G401 (cell line): ENCODE measurements around the gene CANX. TPM values are rescaled to one million over a fixed set of nuclear protein-coding genes. Genes with fewer than 3 reads are reported as not detected.
"Not testable (repeated sequence)": the region's sequence is repeated elsewhere in the genome, so short reads cannot be mapped to it uniquely, and the experiment has no call there.

Experiments used
- DNase-seq: peaks from one replicate; pipeline ENCODE4 v3.0.0-alpha.2; 2015; ENCODE audit warnings: low spot score
- in situ Hi-C: cut with HindIII; loops from 2 replicates; pipeline ENCODE4 v1.10.0; 2016; ENCODE audit warnings: low sequenced_read_pairs, mixed read lengths
- total RNA-seq: library from RNA; depleted of rRNA; stranded (reverse); fragments of >200 nt; shearing (Covaris generic); gene quantifications from 2 replicates; pipeline ENCODE4 v1.2.3, GENCODE V29; 2014

CANX gene
- total RNA-seq, 1 experiment from 2014 or later, result 477 TPM

DNA sequence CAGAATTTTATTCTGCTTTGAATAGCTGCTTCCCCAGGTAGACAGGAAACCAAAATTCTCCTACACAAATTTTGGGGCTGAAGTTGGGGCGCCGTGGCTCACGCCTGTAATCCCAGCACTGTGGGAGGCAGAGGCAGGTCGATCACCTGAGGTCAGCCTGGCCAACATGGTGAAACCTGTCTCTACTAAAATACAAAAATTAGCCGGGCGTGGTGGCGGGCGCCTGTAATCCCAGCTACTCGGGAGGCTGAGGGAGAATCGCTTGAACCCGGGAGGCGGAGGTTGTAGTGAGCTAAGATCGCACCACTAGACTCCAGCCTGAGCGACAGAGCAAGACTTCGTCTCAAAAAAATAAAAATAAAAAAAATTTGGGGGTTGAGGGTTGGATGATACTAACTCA is 1.2 kb upstream of the CANX start:
- in situ Hi-C loops, DNase-seq: not testable (repeated sequence)

DNA sequence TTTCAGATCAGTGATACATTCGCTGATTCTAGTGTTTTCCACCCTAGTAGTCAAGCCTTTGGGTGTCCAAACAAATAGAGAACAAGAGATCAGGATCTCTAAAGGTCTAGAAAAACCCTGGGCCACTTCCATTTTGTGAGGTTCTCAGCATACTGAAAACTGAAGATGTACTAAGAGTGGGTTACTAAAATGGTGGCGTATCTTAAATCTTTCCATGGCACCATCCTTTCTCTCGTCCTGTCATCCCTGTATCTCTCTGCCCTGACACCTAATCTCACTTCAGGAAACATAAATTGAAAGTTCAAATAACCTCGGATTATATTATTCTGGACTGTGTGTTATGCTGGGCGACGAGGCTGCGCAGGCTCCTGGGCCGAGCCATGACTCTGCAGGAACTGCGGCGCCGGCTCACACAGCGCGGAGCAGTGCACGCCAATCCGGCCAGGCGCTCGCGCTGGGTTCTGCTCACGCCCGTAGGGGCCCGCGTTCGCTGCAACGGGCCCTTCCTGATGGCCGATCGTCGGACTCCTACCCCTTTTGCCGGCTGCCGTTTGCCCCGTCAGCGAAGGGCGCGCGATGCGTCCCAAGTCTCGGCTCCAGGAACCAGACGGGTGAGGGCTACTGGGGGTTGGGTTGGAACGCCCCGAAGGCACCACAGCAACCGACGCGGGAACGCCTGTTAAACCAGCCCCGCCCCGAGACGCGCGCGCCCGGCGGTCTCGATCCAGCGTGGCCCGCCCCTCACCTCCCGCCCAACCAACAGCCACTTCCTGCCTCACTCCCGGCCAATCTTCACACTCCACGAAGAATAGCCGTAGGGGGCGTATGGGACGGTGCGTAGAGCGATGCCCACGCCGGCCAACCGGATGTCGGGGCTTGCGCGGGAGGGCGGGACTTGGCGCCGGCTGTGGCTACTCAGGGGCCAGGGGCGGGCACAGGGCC is 503 bp upstream of the CANX start:
- in situ Hi-C loops, result no loop called here
- peak; percentile 99 for DNase-seq

GRCh38 chr5:179699616-179700237 is 960 bp downstream of the CANX start:
- in situ Hi-C loops, result no loop called here
- no peak for DNase-seq

DNA sequence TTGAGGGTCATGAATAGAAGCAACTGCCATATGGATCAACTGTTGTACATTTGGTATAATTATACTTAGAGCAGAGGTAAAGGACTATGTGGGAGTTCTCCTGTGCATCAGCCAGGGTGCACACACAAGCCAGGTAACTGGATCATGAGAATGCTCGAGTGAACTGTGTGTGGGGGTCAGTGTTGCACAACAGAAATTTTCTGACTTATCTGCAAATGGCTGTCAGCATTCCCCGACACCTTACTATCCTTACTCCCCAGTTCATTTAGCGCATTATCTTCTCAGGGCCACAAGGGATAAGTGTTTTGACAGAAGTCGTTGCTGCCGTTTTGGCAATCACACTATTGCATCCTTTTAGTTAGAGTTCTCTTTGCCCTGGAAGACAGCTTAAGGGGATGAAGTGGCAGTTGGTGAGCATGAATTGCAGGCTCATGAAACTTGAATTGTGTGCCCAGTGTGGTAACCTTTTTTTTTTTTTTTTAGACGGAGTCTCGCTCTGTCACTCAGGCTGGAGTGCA is 1.7 kb downstream of the CANX start:
- in situ Hi-C loops, result no loop called here
- no peak for DNase-seq

DNA sequence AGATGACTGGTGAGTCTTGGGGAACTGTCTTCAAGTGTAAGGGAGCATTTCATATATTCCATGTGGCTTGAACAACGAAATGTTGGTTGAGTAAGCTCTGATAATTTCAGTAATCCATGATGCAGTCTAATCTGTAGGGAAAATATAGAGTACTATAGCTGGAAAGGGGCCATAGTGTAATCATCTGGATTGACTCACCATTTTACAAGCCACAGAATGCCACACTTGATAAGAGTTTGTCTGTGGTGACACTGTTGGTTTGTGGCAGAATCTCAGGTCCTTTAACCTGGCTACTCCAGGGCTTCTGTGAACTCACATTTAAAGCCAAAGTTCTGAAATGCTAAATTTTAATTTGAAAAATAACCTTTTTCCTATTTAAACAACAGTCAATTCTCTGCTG is 17.5 kb downstream of the CANX start:
- in situ Hi-C loops, result no loop called here

DNA sequence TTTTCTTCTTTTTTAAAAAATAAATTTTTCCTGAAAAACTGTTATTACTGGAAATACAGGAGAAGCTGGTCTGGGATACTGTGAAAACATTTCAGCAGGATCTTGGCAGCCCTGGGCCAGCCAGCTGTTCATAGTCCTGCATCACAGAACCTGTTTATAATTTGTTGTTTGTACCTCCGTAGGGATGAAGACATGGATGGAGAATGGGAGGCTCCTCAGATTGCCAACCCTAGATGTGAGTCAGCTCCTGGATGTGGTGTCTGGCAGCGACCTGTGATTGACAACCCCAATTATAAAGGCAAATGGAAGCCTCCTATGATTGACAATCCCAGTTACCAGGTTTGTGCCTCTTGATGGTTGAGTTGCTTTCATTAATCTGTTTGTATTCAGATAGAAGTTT is 21.5 kb downstream of the CANX start:
- DNase-seq, result no peak
- in situ Hi-C loops, result no loop called here

More for the DNA sequence above, 17.5 kb downstream of the CANX start:
- DNase-seq, result no peak

- DNase-seq, result no peak
- in situ Hi-C loops, result no loop called here
Observed at GRCh38 chr5:179724163-179724562, 25.4 kb downstream of the CANX start.

DNA sequence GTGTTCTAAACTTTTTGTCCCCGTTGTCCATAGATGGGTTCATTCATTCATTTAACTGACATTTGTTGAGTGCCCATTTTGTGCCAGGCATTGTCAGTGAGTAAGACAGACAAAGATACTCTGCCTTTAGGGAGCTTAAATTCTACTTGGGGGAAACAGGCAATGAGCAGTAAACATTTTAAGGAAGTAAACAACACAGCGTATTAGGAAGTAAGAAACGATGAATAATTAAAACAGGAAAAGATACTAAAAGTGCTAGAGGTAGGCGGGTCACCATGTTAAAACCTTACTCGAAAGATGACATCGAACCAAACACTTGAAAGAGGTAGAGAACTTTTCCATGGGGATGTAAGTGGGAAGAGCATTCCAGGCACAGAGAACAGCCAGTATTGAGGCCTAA is 28.3 kb downstream of the CANX start:
- DNase-seq, result no peak
- in situ Hi-C loops, result no loop called here

GRCh38 chr5:179729303-179729702 is 30.5 kb downstream of the CANX start:
- no peak for DNase-seq
- in situ Hi-C loops, result no loop called here

GRCh38 chr5:179729727-179730126 is 31.0 kb downstream of the CANX start:
- DNase-seq, result no peak
- in situ Hi-C loops, result no loop called here

DNA sequence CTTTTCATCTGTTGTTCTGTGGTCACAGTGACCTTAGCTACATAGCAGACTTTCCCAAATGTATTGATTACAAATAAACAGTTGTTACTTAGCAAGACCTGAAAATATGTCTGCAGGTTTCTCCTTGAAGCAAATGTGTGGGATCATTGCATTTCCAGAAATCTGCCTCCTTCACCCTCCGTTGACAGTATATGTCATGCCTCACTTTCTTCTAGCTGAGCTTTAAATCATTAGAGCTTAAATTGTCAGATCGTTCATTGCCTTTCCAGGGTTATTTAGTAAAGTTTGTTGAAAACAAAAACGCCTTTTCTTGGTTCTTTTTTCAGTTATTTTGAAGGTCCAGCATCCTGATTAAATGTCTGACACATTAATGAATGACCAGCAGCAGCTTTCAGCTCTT is 31.6 kb downstream of the CANX start:
- in situ Hi-C loops, result no loop called here
- DNase-seq, result no peak

DNA sequence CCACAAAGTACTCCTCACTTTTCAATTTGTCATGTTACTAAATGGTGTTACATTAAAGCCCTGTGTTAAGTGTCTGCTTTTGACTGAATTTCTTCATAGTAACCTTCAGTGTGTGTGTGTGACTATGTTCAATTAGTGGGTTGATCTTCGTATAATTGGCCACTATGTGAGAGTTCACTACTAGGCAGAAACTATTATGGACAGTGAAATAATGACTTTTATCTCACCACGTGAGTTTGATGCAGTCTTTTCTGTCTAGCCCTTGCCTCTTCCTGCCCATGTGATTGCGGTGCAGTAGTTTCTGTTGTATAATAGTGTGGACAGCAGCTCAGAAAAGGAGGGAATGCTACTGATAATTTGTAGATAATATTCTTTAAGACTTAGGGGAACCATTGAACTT is 32.1 kb downstream of the CANX start:
- in situ Hi-C loops, result no loop called here
- no peak for DNase-seq

DNA sequence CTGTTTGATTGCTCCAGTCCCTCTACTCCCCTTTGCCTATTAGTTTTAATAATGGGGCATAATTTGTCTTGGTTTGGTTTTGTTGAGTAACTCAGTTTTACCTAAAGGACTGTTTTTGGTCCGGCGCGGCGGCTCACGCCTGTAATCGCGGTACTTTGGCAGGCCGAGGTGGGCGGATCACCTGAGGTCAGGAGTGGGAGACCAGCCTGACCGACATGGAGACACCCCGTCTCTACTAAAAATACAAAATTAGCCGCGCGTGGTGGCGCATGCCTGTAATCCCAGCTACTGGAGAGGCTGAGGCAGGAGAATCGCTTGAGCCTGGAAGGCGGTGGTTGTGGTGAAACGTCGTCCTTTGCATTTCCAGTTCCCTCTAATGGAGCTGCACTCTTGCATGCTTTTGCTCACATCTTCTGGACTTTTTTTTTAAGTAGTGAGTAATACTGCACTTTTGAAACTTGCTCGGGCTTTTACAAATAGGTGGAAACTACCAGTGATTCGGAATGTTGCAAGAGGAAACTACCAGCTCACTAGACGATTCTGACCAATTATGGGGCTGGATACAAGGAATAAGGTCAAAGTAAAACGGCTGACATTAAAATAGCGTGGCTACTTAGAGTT is 33.1 kb downstream of the CANX start:
- in situ Hi-C loops, result no loop called here
- no peak for DNase-seq

DNA sequence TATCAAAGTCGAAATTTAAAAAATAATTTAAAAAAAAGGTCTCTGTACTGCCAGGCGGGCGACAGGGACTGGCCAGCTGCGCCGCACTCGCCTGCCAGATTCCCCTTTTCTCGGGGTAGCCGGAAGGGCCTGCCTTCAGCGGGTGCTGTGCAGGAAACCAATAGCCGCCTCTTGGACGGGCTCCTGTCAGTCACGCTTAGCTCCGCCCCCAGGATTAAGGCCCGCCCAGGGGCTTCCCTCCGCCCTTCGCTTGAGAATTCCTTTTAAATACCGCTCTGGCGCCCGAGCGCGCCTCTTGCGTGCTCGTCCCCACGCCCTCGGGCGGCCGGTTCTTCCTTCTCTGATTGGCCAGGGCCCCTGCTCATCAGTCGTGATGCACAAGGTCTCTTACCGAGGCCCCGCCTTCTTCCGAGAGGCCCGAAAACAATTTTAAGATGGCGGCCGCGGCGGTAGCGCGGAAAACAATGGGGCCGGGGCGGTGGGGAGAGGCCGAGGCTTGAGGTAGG is 33.7 kb downstream of the CANX start, which contains the start of gene MAML1:
Gene MAML1 (plus strand): TSS at position 411 of the 506 bp plus-strand sequence. CDS start 291 bp downstream, outside the sequence.
- DNase-seq, result peak; percentile 100
- in situ Hi-C loops, result no loop called here

DNA sequence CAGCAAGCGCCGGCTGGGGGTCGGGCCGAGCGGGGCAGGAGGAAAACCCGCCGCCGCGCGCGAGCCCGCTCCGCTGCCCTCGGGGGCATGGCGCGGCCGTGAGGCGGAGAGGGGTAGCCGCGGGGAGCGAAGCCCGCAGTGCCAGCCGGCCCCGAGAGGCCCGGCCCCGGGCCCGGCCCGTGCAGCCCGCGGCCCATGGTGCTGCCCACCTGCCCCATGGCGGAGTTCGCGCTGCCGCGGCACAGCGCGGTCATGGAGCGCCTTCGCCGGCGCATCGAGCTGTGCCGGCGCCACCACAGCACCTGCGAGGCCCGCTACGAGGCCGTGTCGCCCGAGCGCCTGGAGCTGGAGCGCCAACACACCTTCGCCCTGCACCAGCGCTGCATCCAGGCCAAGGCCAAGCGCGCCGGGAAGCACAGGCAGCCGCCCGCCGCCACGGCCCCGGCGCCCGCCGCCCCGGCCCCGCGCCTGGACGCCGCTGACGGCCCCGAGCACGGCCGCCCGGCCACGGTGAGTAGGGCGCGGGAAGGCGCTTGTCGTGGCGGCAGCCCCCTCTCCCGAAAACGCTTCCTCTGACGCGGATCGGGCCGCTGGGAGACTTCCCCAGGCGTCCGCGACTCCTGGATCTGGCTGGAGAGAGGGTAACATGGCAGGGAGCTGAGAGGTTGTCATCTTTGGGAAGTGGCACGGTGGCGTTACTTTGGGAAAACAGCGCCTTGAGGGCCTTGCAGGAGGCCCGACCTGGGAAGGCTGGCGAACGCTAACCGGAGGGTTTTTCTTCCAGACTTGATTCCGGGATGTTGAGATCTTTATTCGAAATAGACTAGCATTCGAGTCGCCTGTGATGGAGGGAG is 34.4 kb downstream of the CANX start:
- DNase-seq, result peak; percentile 45
- in situ Hi-C loops, result no loop called here

DNA sequence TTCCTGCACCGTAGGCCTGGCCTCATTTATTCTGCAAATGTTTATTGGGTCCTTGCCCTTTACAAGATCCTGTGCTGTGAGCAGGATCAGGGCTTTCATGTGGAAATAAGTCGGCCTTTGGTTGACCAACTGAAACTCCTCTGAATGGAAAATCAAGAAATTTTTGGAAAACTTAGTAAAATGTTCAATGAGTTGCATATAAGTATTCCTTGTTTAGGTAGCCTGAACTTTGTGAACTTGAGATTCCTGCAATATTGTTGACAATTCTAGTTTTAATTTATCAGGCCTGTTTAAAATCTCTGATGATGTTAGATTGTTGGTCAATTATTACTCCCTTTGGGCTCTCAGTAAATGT is 35.0 kb downstream of the CANX start:
- in situ Hi-C loops, result no loop called here

DNA sequence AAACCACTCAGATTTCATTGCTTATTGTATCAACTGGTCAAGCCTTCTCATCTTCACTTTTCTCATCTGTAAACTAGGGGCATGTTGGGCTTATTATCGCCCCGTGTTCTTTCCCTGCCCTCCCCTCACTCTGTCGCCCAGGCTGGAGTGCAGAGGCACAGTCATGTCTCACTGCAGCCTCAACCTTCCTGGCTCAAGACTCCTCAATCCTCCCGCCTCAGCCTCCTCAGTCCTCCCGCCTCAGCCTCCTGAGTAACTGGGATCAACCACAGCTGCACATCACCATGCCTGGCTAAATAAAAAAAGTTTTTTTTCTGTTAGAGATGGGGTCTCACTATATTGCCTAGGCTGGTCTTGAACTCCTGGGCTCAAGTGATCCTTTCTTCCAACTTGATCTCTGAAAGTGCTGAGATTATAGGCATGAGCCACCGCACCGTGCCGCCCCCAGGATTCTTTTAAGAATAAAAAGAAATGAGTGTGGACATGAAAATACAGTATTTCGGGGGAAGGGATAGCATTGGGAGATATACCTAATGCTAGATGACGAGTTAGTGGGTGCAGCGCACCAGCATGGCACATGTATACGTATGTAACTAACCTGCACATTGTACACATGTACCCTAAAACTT is 35.9 kb downstream of the CANX start:
- no peak for DNase-seq
- in situ Hi-C loops, result no loop called here

More for the DNA sequence above, 35.0 kb downstream of the CANX start:
- no peak for DNase-seq

DNA sequence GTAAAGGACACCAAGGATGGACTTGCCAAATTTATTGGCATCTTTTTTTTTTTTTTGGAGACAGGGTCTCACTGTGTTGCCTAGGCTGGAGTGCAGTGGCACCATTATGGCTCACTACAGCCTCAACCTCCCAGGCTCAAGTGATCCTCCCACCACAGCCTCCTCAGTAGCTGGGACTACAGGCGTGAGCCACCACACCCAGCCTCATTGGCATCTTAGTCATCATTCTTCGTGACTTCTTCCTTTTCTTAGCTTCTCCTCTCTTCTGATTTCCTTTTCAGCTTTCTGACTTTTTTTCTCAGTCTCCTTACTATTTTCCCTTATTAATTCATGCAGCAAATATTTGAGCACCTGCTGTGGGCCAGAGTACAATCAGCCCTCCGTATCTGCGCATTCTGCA is 40.0 kb downstream of the CANX start:
- DNase-seq, result no peak
- in situ Hi-C loops, result no loop called here
